VCaP (cell line): ENCODE measurements around the gene UMAD1.

Source experiments
- H3K27ac ChIP-seq: fragments of 450-650 bp; 2 replicates; pipeline ENCODE4 v1.5.1; 2017
- TF ChIP-seq, protein P1 (sequence below): fragments of 450-650 bp; conservative IDR thresholded peaks from 2 replicates; pipeline ENCODE4 v1.5.1; 2017; ENCODE audit warnings: mild to moderate bottlenecking, moderate library complexity

Gene UMAD1

DNA sequence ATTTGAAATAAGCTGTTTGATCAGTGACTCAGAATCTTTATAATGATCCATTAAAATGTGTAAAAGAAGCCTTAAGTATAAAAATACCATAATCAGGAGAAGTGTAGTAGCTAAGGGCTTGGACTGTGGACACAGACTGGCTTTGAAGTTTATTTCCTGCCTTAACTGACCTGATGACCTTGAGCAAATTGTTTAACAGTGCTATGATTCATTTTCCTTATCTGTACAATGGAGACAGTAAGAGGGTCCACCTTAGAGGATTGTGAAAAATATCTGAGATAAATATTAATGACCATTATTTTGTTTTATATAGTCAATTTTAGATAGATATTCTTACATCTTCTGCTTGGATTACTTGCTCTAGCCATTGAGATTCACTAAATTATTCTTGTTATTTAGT is 91.2 kb downstream of the UMAD1 start:
- TF ChIP-seq, protein P1, sequence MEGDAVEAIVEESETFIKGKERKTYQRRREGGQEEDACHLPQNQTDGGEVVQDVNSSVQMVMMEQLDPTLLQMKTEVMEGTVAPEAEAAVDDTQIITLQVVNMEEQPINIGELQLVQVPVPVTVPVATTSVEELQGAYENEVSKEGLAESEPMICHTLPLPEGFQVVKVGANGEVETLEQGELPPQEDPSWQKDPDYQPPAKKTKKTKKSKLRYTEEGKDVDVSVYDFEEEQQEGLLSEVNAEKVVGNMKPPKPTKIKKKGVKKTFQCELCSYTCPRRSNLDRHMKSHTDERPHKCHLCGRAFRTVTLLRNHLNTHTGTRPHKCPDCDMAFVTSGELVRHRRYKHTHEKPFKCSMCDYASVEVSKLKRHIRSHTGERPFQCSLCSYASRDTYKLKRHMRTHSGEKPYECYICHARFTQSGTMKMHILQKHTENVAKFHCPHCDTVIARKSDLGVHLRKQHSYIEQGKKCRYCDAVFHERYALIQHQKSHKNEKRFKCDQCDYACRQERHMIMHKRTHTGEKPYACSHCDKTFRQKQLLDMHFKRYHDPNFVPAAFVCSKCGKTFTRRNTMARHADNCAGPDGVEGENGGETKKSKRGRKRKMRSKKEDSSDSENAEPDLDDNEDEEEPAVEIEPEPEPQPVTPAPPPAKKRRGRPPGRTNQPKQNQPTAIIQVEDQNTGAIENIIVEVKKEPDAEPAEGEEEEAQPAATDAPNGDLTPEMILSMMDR = no peak
- H3K27ac ChIP-seq = no peak overlapping the region

DNA sequence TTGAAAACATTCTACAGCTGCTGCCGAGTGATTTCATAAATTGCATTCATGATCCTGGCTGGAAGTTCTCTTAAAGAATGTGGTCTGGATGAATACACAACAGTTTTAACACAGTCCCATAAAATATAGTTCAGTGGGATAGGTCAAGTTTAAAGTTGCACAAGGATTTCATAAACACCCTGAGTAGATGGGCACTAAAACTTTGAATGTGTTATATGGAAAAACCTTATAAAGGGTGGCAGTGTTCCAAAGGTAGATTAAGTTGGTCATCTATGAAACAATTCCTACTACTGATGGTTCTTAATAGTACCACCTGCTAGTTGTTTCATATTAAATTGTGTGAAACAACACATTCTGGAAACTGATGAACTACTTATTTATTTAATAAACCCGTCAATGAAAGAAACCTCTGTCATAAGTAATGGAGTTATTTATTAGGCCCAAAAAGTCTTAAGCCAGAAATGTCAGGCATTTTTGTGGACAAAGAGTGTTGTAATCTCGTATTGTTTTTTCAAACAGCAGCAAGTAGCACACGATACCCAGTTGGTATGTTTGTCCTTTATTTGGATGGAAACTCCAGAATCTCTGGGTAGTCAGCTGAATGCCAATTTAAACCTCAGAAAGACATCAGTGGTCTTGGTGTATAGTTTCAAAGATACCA is 92.2 kb downstream of the UMAD1 start:
- H3K27ac ChIP-seq = no peak overlapping the region
- TF ChIP-seq, protein P1 = no peak

DNA sequence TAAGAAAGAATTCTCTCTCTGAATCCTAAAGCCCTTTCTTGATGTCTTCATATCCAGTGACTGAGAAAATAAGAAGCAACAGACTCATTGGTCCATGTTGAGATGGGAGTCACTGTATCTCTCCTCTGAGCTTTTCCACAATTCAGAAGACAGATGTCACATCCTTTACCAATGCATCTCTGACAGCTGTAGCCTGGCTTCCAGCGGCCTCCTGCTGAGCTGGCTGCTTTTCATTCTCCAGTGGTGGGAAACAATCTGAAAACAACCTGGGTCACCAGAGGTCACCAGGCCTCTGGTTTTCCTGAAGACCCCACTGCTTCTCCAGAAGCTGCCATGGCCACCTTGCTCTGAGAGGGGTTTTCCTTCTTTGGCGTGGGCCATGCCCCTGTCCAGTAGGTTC is 96.1 kb downstream of the UMAD1 start:
- TF ChIP-seq, protein P1 = no peak
- H3K27ac ChIP-seq = no peak overlapping the region

DNA sequence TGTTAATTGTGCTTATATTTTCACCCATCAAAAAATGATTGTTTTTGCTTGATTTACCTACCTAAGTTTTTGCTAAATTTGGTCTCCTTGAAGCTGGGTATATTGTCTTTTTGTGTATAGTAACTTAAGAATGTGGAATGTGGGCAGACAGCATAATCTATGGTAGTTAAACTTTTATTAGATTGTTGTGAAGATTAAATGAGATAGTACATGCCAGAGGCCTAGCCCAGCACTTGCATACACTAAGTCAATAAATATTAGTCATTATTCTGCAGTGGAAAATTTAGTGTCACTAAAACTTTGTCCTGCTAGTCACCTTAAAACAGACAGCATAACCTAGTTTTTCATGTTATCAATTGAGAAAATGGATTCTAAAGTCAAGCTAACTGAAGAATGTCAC is 97.1 kb downstream of the UMAD1 start:
- TF ChIP-seq, protein P1 = no peak
- H3K27ac ChIP-seq = no peak overlapping the region

DNA sequence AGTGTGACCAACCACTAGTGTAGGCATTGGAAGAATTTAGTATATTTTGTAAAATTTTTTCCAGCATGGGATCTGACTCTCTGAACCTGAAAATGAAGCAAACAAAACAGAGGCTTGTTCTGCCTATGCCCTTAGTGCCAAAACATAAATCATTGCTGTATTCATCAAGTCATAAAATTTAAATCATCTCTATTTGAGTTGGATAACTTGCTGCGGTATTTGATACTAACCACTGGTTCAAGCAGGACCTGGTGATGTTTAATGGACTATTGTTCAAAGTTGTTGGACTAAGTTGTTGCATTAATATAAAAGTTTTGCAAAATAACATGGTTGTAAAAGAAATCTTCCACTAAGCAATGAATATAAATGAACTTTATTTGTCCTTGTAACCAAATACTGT is 97.6 kb downstream of the UMAD1 start:
- TF ChIP-seq, protein P1 = no peak
- H3K27ac ChIP-seq = no peak overlapping the region

DNA sequence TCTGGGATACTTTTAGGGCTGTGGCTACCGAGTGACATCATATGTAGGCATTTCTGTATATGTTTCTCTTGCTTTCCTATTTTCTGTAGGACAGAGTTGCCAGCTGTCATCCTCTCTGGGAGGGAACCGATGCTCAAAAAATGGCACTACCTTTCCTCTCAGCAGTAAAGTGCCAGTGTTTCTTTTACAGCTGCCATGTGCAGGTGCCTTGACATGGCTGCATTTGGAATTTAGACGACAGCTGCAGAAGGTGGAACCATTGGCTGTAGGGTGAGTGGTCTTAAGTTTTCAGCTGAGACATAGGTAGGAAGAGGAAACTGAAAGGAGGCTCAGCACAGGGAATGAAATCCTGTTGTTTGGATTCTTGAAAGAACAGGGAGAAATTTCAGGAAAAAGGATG is 98.1 kb downstream of the UMAD1 start:
- H3K27ac ChIP-seq = no peak overlapping the region
- TF ChIP-seq, protein P1 = no peak

DNA sequence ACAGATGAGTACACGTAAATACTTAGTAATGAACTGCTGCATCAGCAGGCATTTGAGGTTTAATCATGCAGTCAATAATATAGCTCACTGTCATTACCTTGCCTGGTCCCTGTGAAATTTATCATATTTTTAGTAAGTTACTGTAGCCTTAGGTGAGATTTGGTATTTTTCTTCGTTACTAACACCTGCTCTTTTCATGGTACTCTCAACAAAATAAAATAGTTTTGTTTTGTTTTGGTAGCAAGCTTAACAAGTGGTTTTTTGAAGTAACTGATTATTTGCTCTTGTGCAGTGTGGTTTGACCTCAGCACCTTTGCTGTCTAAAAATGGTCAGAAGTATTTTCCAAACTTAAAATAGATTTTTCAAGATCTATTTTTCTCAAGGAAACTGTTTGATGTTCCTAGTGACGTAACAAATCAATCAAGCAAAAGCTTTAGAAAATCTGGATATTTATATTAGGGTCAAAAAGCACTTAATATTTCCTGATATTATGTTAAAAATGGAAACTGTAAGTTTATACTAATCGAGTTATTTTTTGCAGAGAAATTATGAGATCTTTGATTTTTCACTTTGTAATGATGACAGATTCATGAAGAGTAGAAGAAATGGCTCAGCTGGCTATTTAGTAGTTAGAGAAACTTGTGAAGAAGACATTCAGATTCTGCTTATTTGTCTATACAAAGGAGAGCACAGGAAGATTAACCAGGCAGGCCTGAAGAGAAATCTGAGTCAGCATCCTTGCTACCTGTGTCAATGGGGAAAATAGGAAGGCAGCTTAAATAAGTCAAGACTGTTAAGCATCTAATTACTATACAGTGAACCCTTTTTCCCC is 98.9 kb downstream of the UMAD1 start:
- TF ChIP-seq, protein P1 = no peak
- H3K27ac ChIP-seq = no peak overlapping the region
